Measurements from ENCODE around the gene OR1E2. TPM values are rescaled to one million over a fixed set of nuclear protein-coding genes. Genes with fewer than 3 reads are reported as not detected.

Gene OR1E2
- total RNA-seq = under 0.01 TPM in 1 of 2 replicates, not detected in the other

- DNase-seq (ENCODE audit: insufficient read length, low spot score, missing footprints) = no peak
- no peaks in the 10 kb centered on the region for H3K79me2 ChIP-seq (ENCODE audit: insufficient read depth, low read length)
- H3K4me1 ChIP-seq (ENCODE audit: insufficient read depth, low read length) = no peaks in the 10 kb centered on the region
- H3K9me3 ChIP-seq (ENCODE audit: low read depth, low read length) = no peaks in the 10 kb centered on the region
- H2AFZ ChIP-seq (ENCODE audit: low read length) = no peak within 1 kb of the TSS
- no peaks in the 10 kb centered on the region for H3K27me3 ChIP-seq (ENCODE audit: insufficient read depth, low read length)
- H3K4me2 ChIP-seq (ENCODE audit: insufficient read depth, low read length) = no peak within 1 kb of the TSS
- no peak for TF ChIP-seq CTCF (IDR thresholded peaks at IDR 0.05; ENCODE audit: extremely low read depth, low read depth, low read length)
- H3K27ac ChIP-seq (ENCODE audit: low read depth, low read length) = no peak within 1 kb of the TSS
- no peak within 1 kb of the TSS for H3K4me3 ChIP-seq (ENCODE audit: insufficient read depth, low read length)
- H4K20me1 ChIP-seq (ENCODE audit: insufficient read depth, low read length) = no peaks in the 10 kb centered on the region
- no peaks in the 10 kb centered on the region for H3K36me3 ChIP-seq (ENCODE audit: insufficient read depth, low read length)
Measured at GRCh38 chr17:3433741-3434140, at the start of gene OR1E2. Gene OR1E2 (minus strand): TSS chr17:3433841. CDS start chr17:3433841, 0 bp downstream.

GRCh38 chr17:3482852-3483251, 49.2 kb upstream of the OR1E2 start:
- no peak overlapping the region for H2AFZ ChIP-seq (ENCODE audit: low read length)
- H3K9me3 ChIP-seq (ENCODE audit: low read depth, low read length) = no peaks in the 10 kb centered on the region
- no peak overlapping the region for H3K27ac ChIP-seq (ENCODE audit: low read depth, low read length)
- H4K20me1 ChIP-seq (ENCODE audit: insufficient read depth, low read length) = no peaks in the 10 kb centered on the region
- H3K36me3 ChIP-seq (ENCODE audit: insufficient read depth, low read length) = no peaks in the 10 kb centered on the region
- no peaks in the 10 kb centered on the region for H3K27me3 ChIP-seq (ENCODE audit: insufficient read depth, low read length)
- H3K4me1 ChIP-seq (ENCODE audit: insufficient read depth, low read length) = no peaks in the 10 kb centered on the region
- no peak for TF ChIP-seq CTCF (IDR thresholded peaks at IDR 0.05; ENCODE audit: extremely low read depth, low read depth, low read length)
- no peak for DNase-seq (ENCODE audit: insufficient read length, low spot score, missing footprints)
- H3K4me2 ChIP-seq (ENCODE audit: insufficient read depth, low read length) = no peak overlapping the region
- no peak overlapping the region for H3K4me3 ChIP-seq (ENCODE audit: insufficient read depth, low read length)
- H3K79me2 ChIP-seq (ENCODE audit: insufficient read depth, low read length) = no peaks in the 10 kb centered on the region

GRCh38 chr17:3479988-3480387, 46.3 kb upstream of the OR1E2 start:
- TF ChIP-seq CTCF (IDR thresholded peaks at IDR 0.05; ENCODE audit: extremely low read depth, low read depth, low read length) = no peak
- Histone ChIP-seq H3K4me1 (ENCODE audit: insufficient read depth, low read length) (no peaks in the 10 kb centered on the region), H3K27me3 (ENCODE audit: insufficient read depth, low read length) (no peaks in the 10 kb centered on the region), H3K36me3 (ENCODE audit: insufficient read depth, low read length) (no peaks in the 10 kb centered on the region), H3K4me3 (ENCODE audit: insufficient read depth, low read length) (no peak overlapping the region), H3K79me2 (ENCODE audit: insufficient read depth, low read length) (no peaks in the 10 kb centered on the region), H4K20me1 (ENCODE audit: insufficient read depth, low read length) (no peaks in the 10 kb centered on the region), H3K9me3 (ENCODE audit: low read depth, low read length) (no peaks in the 10 kb centered on the region), H3K27ac (ENCODE audit: low read depth, low read length) (no peak overlapping the region), H2AFZ (ENCODE audit: low read length) (no peak overlapping the region), H3K4me2 (ENCODE audit: insufficient read depth, low read length) (no peak overlapping the region)
- DNase-seq (ENCODE audit: insufficient read length, low spot score, missing footprints) = no peak

- Histone ChIP-seq H3K4me1 (ENCODE audit: insufficient read depth, low read length) (no peaks in the 10 kb centered on the region), H4K20me1 (ENCODE audit: insufficient read depth, low read length) (no peaks in the 10 kb centered on the region), H3K27me3 (ENCODE audit: insufficient read depth, low read length) (no peaks in the 10 kb centered on the region), H2AFZ (ENCODE audit: low read length) (peak within 1 kb of the TSS; percentile 82), H3K27ac (ENCODE audit: low read depth, low read length) (no peak within 1 kb of the TSS), H3K9me3 (ENCODE audit: low read depth, low read length) (no peaks in the 10 kb centered on the region), H3K36me3 (ENCODE audit: insufficient read depth, low read length) (no peaks in the 10 kb centered on the region), H3K79me2 (ENCODE audit: insufficient read depth, low read length) (no peaks in the 10 kb centered on the region), H3K4me3 (ENCODE audit: insufficient read depth, low read length) (peak within 1 kb of the TSS; percentile 76), H3K4me2 (ENCODE audit: insufficient read depth, low read length) (peak within 1 kb of the TSS; percentile 83)
- no peak for TF ChIP-seq CTCF (IDR thresholded peaks at IDR 0.05; ENCODE audit: extremely low read depth, low read depth, low read length)
- DNase-seq (ENCODE audit: insufficient read length, low spot score, missing footprints) = no peak
Measured at GRCh38 chr17:3475812-3476610, 42.4 kb upstream of the OR1E2 start, which contains the start of gene ASPA. Gene ASPA (plus strand): TSS chr17:3475997. CDS start chr17:3476160, 163 bp downstream.

Data from osteoblast (primary cell).